Caco-2 (cell line): ENCODE measurements around the gene TANK. TPM values are rescaled to one million over a fixed set of nuclear protein-coding genes. Genes with fewer than 3 reads are reported as not detected.

Experiments used
- BruUV-seq: library from RNA; stranded (reverse); fragments of 400-500 nt; replicated peaks from 2 replicates; lab custom pipeline; 2021; lab: Mats Ljungman, UMichigan
- CTCF ChIA-PET: fragments of 300-600 bp; sonication (Branson Sonifier 250); formaldehyde crosslinking; loops from one replicate; lab custom pipeline; 2022; ENCODE audit warnings: antibody characterized with exemption; lab: Charles Lee
- POLR2A ChIA-PET: fragments of 300-600 bp; sonication (Branson Sonifier 250); formaldehyde crosslinking; loops from one replicate; lab custom pipeline; 2022; ENCODE audit warnings: antibody characterized with exemption; lab: Charles Lee
- DNase-seq, 2 experiments: peaks; one replicate each; pipeline versions ENCODE4 v3.0.0 to v3.0.0-alpha.2; 2020 to 2022
- H3K27me3 ChIP-seq: replicated peaks from 2 replicates; pipeline ENCODE4 v1.6.0; 2011; ENCODE audit warnings: low read length; ENCODE audit not compliant: control insufficient read depth, insufficient read depth
- H3K36me3 ChIP-seq: 2 replicates; pipeline ENCODE4 v1.5.1; 2011; ENCODE audit warnings: low read length; ENCODE audit not compliant: control insufficient read depth, insufficient read depth
- H3K4me1 ChIP-seq: fragments of 250-450 bp; sonication (Bioruptor Pico); 2 replicates; pipeline ENCODE4 v1.5.1; 2020; ENCODE audit warnings: mild to moderate bottlenecking
- H3K4me3 ChIP-seq: 2 replicates; pipeline ENCODE4 v1.5.1; 2011; ENCODE audit warnings: low read depth, mild to moderate bottlenecking, control low read depth, low read length
- H3K9me3 ChIP-seq: fragments of 250-450 bp; sonication (Bioruptor Pico); 2 replicates; pipeline ENCODE4 v1.5.1; 2020; ENCODE audit warnings: mild to moderate bottlenecking, moderate library complexity
- H3K27ac Mint-ChIP-seq: one replicate; pipeline ENCODE4 v1.8.0; 2022; ENCODE audit warnings: mixed read lengths; ENCODE audit not compliant: unreplicated experiment
- H3K27me3 Mint-ChIP-seq: one replicate; pipeline ENCODE4 v1.8.0; 2022; ENCODE audit warnings: mixed read lengths; ENCODE audit not compliant: insufficient read depth, unreplicated experiment
- H3K36me3 Mint-ChIP-seq: one replicate; pipeline ENCODE4 v1.8.0; 2022; ENCODE audit warnings: mild to moderate bottlenecking, mixed read lengths; ENCODE audit not compliant: insufficient read depth, unreplicated experiment
- H3K4me1 Mint-ChIP-seq: one replicate; pipeline ENCODE4 v1.8.0; 2022; ENCODE audit warnings: low read depth, mixed read lengths; ENCODE audit not compliant: unreplicated experiment
- H3K4me3 Mint-ChIP-seq: one replicate; pipeline ENCODE4 v1.8.0; 2022; ENCODE audit warnings: mild to moderate bottlenecking, moderate library complexity, mixed read lengths; ENCODE audit not compliant: unreplicated experiment
- H3K9me3 Mint-ChIP-seq: one replicate; pipeline ENCODE4 v1.8.0; 2022; ENCODE audit warnings: mixed read lengths; ENCODE audit not compliant: unreplicated experiment
- CTCF ChIP-seq, 2 experiments: fragments of 200-600 bp in 1 of 2; IDR thresholded peaks; 1 replicate in 1 of 2; 2 replicates in 1 of 2; pipeline versions ENCODE4 v1.5.1 to v1.8.0; 2011 to 2022; ENCODE audit warnings: antibody characterized with exemption in 1 of 2, control low read depth in 1 of 2, inconsistent platforms in 1 of 2, low read depth in 1 of 2, low read length in 1 of 2, mild to moderate bottlenecking in 1 of 2, moderate library complexity in 1 of 2; ENCODE audit not compliant: insufficient read depth in 1 of 2, severe bottlenecking in 1 of 2, unreplicated experiment in 1 of 2
- intact Hi-C: fragments of 100-400 bp; cut with micrococcal nuclease; formaldehyde crosslinking; loops from one replicate; pipeline ENCODE4 v1.10.0; 2022; ENCODE audit not compliant: unreplicated experiment
- total RNA-seq: library from RNA; stranded (reverse); gene quantifications from 2 replicates; pipeline ENCODE4 v1.2.3, GENCODE V29; 2022

TANK gene
- total RNA-seq, 1 experiment from 2014 or later, result 56.0 TPM

- BruUV-seq, result no TSS peak
- H3K4me1 Mint-ChIP-seq, result no peaks in the 10 kb centered on the region
- ChIA-PET CTCF (no interaction called here), POLR2A (no interaction called here)
- Histone ChIP-seq H3K4me1 (no peaks in the 10 kb centered on the region), H3K36me3 (no peaks in the 10 kb centered on the region; the same call in 1 of the 2 replicates), H3K4me3 (no peak overlapping the region), H3K9me3 (no peaks in the 10 kb centered on the region), H3K27me3 (no peaks in the 10 kb centered on the region)
- no peak for TF ChIP-seq CTCF (IDR thresholded peaks at IDR 0.05; ENCODE audit: insufficient read depth in 1 of 2, low read depth in 1 of 2, low read length in 1 of 2, severe bottlenecking in 1 of 2, unreplicated experiment in 1 of 2)
- DNase-seq, result no peak
- no peaks in the 10 kb centered on the region for H3K27me3 Mint-ChIP-seq
- no peak overlapping the region for H3K27ac Mint-ChIP-seq
- H3K36me3 Mint-ChIP-seq, result peaks cover 10% of the 10 kb centered on the region
- intact Hi-C loops, result no loop called here
- no peaks in the 10 kb centered on the region for H3K9me3 Mint-ChIP-seq
- no peak overlapping the region for H3K4me3 Mint-ChIP-seq
Observed at GRCh38 chr2:161228511-161229240, 68.4 kb downstream of the TANK start.

DNA sequence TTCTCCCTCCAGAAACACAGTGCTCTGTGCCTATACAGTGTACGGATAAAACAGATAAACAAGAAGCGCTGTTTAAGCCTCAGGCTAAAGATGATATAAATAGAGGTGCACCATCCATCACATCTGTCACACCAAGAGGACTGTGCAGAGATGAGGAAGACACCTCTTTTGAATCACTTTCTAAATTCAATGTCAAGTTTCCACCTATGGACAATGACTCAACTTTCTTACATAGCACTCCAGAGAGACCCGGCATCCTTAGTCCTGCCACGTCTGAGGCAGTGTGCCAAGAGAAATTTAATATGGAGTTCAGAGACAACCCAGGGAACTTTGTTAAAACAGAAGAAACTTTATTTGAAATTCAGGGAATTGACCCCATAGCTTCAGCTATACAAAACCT is 70.7 kb downstream of the TANK start:
- H3K27me3 ChIP-seq, result no peaks in the 10 kb centered on the region
- POLR2A ChIA-PET, result no interaction called here
- H3K36me3 ChIP-seq, result no peaks in the 10 kb centered on the region; the same call in 1 of the 2 replicates
- Mint-ChIP-seq H3K4me3 (no peak overlapping the region), H3K27ac (no peak overlapping the region), H3K9me3 (no peaks in the 10 kb centered on the region), H3K4me1 (no peaks in the 10 kb centered on the region), H3K36me3 (peaks cover 10% of the 10 kb centered on the region), H3K27me3 (no peaks in the 10 kb centered on the region)
- H3K9me3 ChIP-seq, result no peaks in the 10 kb centered on the region
- TF ChIP-seq CTCF (IDR thresholded peaks at IDR 0.05; ENCODE audit: insufficient read depth in 1 of 2, low read depth in 1 of 2, low read length in 1 of 2, severe bottlenecking in 1 of 2, unreplicated experiment in 1 of 2), result no peak
- no peak overlapping the region for H3K4me3 ChIP-seq
- no TSS peak for BruUV-seq
- intact Hi-C loops, result no loop called here
- no peak for DNase-seq
- no peaks in the 10 kb centered on the region for H3K4me1 ChIP-seq
- CTCF ChIA-PET, result no interaction called here

DNA sequence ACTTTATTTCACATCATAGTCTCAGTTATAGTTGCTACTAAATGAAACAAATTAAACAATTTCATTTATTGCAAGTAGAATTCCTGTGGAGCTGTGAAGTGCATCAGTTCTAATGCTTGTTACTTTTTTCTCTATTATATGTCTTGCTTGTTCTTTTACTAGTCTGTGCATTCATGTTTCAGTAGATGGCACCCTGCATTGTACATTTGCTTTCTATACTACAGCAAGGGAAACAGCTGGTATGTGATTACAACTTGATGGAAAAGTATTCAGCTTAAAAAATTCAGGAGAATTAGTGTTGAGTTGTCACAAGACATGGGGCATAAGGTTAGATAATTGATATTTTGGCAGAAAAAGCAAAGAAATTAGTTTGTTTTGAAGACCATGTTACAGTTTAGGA is 72.3 kb downstream of the TANK start:
- TF ChIP-seq CTCF (IDR thresholded peaks at IDR 0.05; ENCODE audit: insufficient read depth in 1 of 2, low read depth in 1 of 2, low read length in 1 of 2, severe bottlenecking in 1 of 2, unreplicated experiment in 1 of 2), result no peak
- BruUV-seq, result no TSS peak
- CTCF ChIA-PET, result no interaction called here
- H3K4me3 Mint-ChIP-seq, result no peak overlapping the region
- peaks cover 19% of the 10 kb centered on the region for H3K36me3 Mint-ChIP-seq
- H3K4me1 Mint-ChIP-seq, result no peaks in the 10 kb centered on the region
- Histone ChIP-seq H3K9me3 (no peaks in the 10 kb centered on the region), H3K4me3 (no peak overlapping the region), H3K4me1 (no peaks in the 10 kb centered on the region), H3K36me3 (no peaks in the 10 kb centered on the region), H3K27me3 (no peaks in the 10 kb centered on the region)
- no peaks in the 10 kb centered on the region for H3K9me3 Mint-ChIP-seq
- H3K27me3 Mint-ChIP-seq, result no peaks in the 10 kb centered on the region
- POLR2A ChIA-PET, result no interaction called here
- H3K27ac Mint-ChIP-seq, result no peak overlapping the region
- intact Hi-C loops, result no loop called here
- no peak for DNase-seq
